GM21526 (cell line): ENCODE data around the gene PLCL2.

Experiments
- ATAC-seq: cut with Tn5 transposase; IDR thresholded peaks from one replicate; pipeline ENCODE4 v1.9.1; 2021; ENCODE audit warnings: moderate library complexity; ENCODE audit not compliant: unreplicated experiment, low FRiP score

PLCL2 gene

GRCh38 chr3:16912400-16913263, 27.9 kb downstream of the PLCL2 start:
- peak; percentile 86 for ATAC-seq

GRCh38 chr3:16913264-16913580, 28.5 kb downstream of the PLCL2 start:
- no peak for ATAC-seq

GRCh38 chr3:16916840-16917239, 32.1 kb downstream of the PLCL2 start:
- ATAC-seq: no peak

- ATAC-seq: no peak
These were observed 32.6 kb downstream of the PLCL2 start for GRCh38 chr3:16917256-16917935.

- ATAC-seq: no peak
These were observed 33.4 kb downstream of the PLCL2 start for GRCh38 chr3:16917980-16918682.

- ATAC-seq: no peak
These were observed 33.9 kb downstream of the PLCL2 start for GRCh38 chr3:16918683-16919025.

GRCh38 chr3:16923112-16923511, 38.4 kb downstream of the PLCL2 start:
- no peak for ATAC-seq

GRCh38 chr3:16927485-16927884, 42.7 kb downstream of the PLCL2 start:
- no peak for ATAC-seq

GRCh38 chr3:16928386-16929132, 43.8 kb downstream of the PLCL2 start:
- no peak for ATAC-seq

GRCh38 chr3:16929311-16929710, 44.6 kb downstream of the PLCL2 start:
- no peak for ATAC-seq

GRCh38 chr3:16932877-16933276, 48.1 kb downstream of the PLCL2 start:
- ATAC-seq: peak; percentile 53

- ATAC-seq: no peak
These were observed 51.0 kb downstream of the PLCL2 start for GRCh38 chr3:16935781-16936180.

GRCh38 chr3:16936233-16936632, 51.5 kb downstream of the PLCL2 start:
- no peak for ATAC-seq

- no peak for ATAC-seq
These were observed 52.0 kb downstream of the PLCL2 start for GRCh38 chr3:16936676-16937230.

- ATAC-seq: no peak
These were observed 52.6 kb downstream of the PLCL2 start for GRCh38 chr3:16937326-16937845.

- no peak for ATAC-seq
These were observed 56.3 kb downstream of the PLCL2 start for GRCh38 chr3:16940769-16941700.

- no peak for ATAC-seq
These were observed 58.2 kb downstream of the PLCL2 start for GRCh38 chr3:16942955-16943354.

- no peak for ATAC-seq
These were observed 59.1 kb downstream of the PLCL2 start for GRCh38 chr3:16943857-16944256.

- no peak for ATAC-seq
These were observed 59.6 kb downstream of the PLCL2 start for GRCh38 chr3:16944356-16944755.
